Measurements from ENCODE around the gene NUDCD3.

NUDCD3 gene

DNA sequence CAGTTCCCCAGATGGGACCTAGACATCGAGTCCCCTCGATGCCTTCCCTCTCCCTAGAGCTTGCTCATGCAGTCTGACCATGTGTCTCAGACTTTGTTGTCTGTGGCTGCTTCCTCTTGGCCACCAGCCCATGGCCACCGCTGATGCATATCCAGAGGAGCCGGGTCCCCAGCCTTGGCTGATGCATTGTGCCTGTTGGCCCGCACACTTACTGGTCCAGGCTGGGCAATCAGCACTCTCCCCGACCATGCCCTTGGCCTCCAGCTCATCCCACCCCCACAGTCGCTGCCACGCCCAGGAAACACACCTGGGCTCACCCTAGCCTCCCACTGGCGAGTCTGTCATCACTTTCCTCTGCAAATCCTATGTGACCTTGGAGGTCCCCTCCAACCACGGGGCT is 40.5 kb upstream of the NUDCD3 start:
- TF ChIP-seq, protein P1, sequence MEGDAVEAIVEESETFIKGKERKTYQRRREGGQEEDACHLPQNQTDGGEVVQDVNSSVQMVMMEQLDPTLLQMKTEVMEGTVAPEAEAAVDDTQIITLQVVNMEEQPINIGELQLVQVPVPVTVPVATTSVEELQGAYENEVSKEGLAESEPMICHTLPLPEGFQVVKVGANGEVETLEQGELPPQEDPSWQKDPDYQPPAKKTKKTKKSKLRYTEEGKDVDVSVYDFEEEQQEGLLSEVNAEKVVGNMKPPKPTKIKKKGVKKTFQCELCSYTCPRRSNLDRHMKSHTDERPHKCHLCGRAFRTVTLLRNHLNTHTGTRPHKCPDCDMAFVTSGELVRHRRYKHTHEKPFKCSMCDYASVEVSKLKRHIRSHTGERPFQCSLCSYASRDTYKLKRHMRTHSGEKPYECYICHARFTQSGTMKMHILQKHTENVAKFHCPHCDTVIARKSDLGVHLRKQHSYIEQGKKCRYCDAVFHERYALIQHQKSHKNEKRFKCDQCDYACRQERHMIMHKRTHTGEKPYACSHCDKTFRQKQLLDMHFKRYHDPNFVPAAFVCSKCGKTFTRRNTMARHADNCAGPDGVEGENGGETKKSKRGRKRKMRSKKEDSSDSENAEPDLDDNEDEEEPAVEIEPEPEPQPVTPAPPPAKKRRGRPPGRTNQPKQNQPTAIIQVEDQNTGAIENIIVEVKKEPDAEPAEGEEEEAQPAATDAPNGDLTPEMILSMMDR (IDR thresholded peaks at IDR 0.05; ENCODE audit: extremely low read depth, insufficient read depth, missing control alignments): no peak
- in situ Hi-C loops (cut with MboI; ENCODE audit: low pct_unique_long_range_greater_than_20kb, low sequenced_read_pairs, unreplicated experiment): no loop called here
- DNase-seq (ENCODE audit: low spot score): no peak

DNA sequence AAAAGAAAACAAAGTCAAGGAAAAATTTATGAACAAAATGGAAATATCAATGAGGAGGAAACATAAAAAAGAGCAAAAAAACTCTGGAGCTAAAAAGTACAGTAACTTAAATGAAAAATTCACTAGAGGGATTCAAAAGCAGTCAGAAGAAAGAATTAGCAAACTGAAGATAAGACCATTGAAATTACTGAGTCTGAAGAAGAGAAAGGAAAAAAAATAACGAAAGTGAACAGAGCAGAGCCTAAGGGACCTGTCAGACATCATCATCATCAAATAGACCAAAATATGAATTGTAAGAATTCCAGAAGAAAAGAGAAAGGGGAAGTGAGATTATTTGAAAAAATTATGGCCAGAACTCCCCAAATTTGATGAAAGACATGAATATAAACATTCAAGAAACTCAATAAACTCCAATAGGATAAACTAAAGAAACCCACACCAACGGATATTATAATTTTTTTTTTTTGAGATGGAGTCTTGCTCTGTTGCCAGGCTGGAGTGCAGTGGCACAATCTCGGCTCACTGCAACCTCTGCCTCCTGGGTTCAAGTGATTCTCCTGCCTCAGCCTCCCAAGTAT is 34.4 kb upstream of the NUDCD3 start:
- TF ChIP-seq, protein P1 (IDR thresholded peaks at IDR 0.05; ENCODE audit: extremely low read depth, insufficient read depth, missing control alignments): no peak
- DNase-seq (ENCODE audit: low spot score): no peak
- in situ Hi-C loops (cut with MboI; ENCODE audit: low pct_unique_long_range_greater_than_20kb, low sequenced_read_pairs, unreplicated experiment): no loop called here

DNA sequence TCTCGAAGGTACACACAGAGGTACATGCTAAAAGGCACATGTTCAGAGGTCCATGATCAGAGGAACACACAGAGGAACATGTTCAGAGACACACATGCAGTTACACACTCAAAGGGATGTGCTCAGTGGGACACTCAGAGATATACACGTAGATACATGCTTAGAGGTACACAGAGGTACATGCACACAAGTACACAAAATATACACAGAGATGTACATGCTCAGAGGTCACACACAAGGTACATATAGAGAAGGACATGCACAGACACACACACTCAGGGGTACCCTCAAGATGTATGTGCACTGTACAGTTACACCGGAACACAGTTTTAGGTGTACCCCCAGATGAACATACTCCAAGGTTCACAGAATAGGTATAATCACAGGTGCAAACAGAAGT is 31.9 kb upstream of the NUDCD3 start:
- no peak for DNase-seq (ENCODE audit: low spot score)
- in situ Hi-C loops (cut with MboI; ENCODE audit: low pct_unique_long_range_greater_than_20kb, low sequenced_read_pairs, unreplicated experiment): no loop called here
- TF ChIP-seq, protein P1 (IDR thresholded peaks at IDR 0.05; ENCODE audit: extremely low read depth, insufficient read depth, missing control alignments): no peak

DNA sequence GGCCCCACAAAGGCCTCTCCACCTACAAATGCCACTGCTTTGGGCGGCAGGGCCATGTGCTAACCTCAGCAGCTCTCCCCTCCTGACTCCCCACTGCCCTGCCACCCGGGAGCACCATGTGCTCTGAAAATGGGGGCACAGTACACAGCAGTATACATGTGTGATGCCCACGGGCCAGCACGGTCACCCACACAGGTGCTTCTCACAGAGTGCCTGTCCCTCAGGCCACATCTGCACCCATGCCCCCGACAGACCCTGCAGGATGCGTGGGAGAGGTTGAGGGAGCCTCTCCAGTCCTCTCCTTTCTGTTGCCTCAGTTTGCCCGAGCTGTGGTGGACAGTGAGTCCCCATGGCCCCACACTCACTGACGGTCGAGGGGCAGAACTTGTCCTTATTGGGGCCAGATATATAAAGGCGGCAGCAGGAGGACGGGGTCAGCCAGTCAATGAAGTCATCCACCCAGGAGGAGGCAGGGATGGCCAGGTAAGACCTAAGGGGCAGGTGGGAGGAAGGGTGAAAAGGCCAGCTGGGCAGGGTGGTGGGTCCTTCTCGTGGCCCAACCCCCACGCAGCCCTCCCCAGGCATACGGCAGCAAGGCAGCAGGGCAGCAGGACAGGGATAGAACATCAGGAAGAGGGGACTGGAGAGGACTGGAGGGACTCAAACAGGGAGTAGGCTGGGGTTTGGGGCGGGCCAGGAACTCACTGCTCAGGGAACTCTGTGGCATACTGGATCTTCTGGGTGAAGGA is 31.1 kb upstream of the NUDCD3 start:
- TF ChIP-seq, protein P1 (IDR thresholded peaks at IDR 0.05; ENCODE audit: extremely low read depth, insufficient read depth, missing control alignments): no peak
- in situ Hi-C loops (cut with MboI; ENCODE audit: low pct_unique_long_range_greater_than_20kb, low sequenced_read_pairs, unreplicated experiment): no loop called here
- DNase-seq (ENCODE audit: low spot score): no peak

DNA sequence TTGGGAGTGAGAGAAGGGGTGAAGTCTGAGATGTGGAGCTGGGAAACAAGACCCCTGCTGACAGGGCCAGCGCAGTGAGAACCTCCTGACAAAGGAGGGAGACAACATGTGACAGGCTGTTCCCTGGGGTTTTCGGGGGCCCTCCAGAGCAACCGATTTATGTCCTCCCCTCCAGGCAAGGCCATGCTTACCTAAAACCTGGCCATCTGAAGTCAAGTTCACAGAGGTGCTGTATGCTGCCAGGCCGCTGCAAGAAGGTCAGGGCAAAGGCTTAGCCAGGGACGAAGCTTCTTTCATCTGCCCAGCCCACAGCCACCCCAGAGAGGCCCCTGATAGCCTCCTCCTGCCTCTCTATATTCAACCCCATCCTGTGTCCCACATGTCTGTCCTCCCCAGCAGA is 30.1 kb upstream of the NUDCD3 start:
- DNase-seq (ENCODE audit: low spot score): no peak
- TF ChIP-seq, protein P1 (IDR thresholded peaks at IDR 0.05; ENCODE audit: extremely low read depth, insufficient read depth, missing control alignments): no peak
- in situ Hi-C loops (cut with MboI; ENCODE audit: low pct_unique_long_range_greater_than_20kb, low sequenced_read_pairs, unreplicated experiment): no loop called here

DNA sequence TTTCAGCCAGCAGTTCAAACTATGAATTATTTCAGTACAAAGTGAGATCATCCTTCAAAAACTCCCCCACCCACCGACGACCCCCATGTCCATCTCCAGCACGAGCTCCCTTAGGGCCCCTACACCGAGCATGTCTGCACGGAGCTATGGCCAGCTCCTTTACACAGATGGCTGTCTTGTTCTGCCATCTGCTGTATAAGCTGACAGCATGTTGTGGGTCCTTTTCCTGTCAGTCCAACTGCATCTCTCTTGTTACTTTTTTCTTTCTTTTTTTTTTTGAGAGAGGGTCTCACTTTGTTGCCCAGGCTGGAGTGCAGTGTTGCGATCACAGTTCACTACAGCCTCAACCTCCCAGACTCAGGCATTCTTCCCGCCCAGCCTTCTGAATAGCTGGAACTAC is 29.1 kb upstream of the NUDCD3 start:
- DNase-seq (ENCODE audit: low spot score): no peak
- TF ChIP-seq, protein P1 (IDR thresholded peaks at IDR 0.05; ENCODE audit: extremely low read depth, insufficient read depth, missing control alignments): no peak
- in situ Hi-C loops (cut with MboI; ENCODE audit: low pct_unique_long_range_greater_than_20kb, low sequenced_read_pairs, unreplicated experiment): no loop called here

Measured in GM13977 (cell line).